ENCODE measurements around the gene WDR88.

WDR88 gene

DNA sequence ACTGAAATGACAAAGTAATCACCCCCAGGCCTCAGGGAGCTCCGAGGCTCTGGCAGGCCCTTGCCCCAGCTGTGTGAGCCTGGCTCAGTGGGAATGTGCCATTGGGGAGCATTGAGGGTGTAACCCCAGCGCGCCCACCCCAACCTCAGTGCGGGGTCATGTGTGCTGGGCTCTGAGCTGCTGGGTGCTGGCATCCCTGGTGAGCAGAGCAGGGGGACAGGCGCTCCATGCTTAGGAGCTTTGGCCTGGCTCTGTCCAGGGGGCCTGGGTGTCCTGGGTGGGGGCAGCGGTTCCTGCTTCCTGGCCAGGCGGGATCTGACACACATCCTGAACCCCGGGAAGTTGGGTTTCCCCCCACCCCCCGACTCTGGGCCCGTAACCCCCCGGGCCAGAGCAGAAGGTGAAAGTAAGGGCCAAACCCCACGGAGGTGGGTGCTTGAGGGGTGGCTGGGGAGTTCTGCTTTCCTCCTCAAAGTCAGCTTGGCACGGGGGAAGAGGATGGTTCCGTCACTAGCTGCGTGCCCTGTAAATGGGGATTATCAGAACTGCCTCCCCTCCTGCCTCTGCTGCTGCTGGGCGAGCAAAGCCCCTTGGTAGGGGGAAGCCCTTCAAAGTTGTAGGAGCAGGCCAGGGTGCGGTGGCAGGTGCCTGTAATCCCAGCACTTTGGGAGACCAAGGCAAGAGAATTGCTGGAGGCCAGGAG is 63.9 kb downstream of the WDR88 start:
- H3K4me3 ChIP-seq (replicated peaks; ENCODE audit: low read depth, low read length), result peak overlapping the region; percentile 64
- TF ChIP-seq CTCF (IDR thresholded peaks at IDR 0.05; ENCODE audit: low read depth, low read length, missing control alignments), result no peak

DNA sequence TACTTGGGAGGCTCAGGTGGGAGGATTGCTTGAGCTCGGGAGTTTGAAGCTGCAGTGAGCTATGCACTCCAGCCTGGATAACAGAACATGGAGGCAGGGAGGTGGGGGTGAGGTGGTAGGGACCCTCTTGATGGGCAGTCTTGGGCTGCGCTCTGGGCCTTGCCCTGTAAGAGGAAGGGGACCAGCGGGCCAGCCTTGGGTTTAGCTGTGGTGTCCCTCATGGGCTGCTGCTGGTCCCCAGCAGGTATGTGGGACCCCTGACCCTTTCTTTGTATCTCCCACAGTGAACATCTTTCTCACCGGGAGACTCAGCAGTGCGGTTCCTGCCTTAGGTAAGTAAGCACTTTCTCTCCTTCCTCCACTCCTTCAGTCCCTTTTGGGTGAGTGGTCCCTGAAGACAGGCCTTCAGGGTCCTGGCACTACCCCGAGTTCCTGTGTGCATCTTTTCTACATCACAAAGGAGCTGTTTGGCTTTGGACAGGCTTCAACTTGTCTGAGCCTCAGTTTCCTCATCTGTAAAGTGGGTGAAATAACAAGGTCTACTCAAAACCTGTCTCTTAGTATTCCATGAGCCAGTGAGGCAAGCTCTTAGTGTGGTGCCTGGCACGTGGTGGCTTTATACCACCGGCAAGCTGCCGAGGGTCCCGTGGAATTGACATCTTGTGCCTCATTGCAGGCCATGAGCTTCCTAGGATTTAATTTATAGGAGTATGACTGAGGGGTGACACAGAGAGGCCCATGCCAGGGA is 64.7 kb downstream of the WDR88 start:
- TF ChIP-seq CTCF (IDR thresholded peaks at IDR 0.05; ENCODE audit: low read depth, low read length, missing control alignments), result no peak
- no peak overlapping the region for H3K4me3 ChIP-seq (replicated peaks; ENCODE audit: low read depth, low read length)
- DNase-seq (ENCODE audit: extremely low read depth, low read depth), result no peak

More for the DNA sequence above, 63.9 kb downstream of the WDR88 start:
- no peak for DNase-seq (ENCODE audit: extremely low read depth, low read depth)

GRCh38 chr19:33197591-33198000 is 65.7 kb downstream of the WDR88 start:
- DNase-seq (ENCODE audit: extremely low read depth, low read depth), result no peak
- TF ChIP-seq CTCF (IDR thresholded peaks at IDR 0.05; ENCODE audit: low read depth, low read length, missing control alignments), result no peak
- no peak overlapping the region for H3K4me3 ChIP-seq (replicated peaks; ENCODE audit: low read depth, low read length)

DNA sequence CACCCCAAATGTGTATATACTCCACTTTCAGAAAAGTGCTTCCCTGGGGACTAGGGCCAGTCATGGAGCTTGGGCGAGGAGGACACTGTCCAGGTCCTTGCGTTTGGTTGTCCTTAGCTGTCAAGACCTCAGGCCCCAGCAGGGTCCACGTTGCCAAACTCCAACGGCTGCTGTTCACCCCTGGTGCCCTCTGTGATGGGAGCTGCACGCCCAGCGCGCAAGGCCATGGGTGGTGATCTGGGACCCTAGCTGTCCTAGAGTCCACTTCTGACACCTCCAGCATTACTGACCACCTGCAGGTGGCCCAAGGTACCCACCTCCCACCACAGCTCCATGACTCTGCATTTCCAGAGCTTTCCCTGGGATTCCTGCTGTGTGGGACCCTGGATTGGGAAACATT is 66.3 kb downstream of the WDR88 start:
- no peak overlapping the region for H3K4me3 ChIP-seq (replicated peaks; ENCODE audit: low read depth, low read length)
- no peak for DNase-seq (ENCODE audit: extremely low read depth, low read depth)
- TF ChIP-seq CTCF (IDR thresholded peaks at IDR 0.05; ENCODE audit: low read depth, low read length, missing control alignments), result no peak

DNA sequence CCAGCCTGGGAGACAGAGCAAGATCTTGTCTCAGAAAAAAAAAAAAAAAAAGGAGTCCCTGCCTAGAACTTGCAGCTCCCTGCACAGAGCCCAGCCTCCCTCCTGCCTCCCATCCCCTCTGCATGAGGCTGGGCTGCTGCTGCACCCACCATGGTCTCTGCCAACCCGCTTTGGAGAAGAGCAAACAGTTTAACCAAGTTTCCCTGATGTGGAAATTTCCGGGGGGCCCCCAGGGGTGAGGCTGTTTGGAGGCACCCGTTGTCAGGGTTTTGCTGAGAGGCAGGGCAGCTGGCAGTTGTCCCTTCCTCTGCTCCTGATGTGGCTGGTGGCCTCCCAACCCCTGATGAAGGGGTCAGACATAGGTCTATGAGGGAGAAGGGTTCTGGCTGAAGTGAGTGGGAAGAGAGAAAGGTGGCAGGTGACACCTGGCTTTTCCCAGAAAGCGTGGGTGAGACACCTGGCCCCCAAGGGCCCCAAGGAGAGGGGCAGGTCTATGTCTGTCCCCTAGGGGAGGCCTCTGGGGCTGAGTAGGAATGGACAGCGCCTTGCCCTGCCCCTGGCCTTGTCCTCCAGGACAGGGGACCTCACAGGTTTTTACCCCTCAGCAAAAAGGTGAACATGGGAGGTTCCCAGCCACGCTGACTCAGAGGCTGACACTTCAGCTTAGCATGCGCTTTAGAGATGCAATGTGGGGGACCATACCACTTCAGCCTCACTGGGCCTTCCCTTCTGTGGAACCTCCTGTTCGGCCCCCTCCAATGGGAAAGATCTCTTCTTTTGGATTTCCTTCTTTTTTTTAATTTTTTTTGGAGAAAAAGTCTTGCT is 67.7 kb downstream of the WDR88 start:
- no peak for DNase-seq (ENCODE audit: extremely low read depth, low read depth)
- no peak for TF ChIP-seq CTCF (IDR thresholded peaks at IDR 0.05; ENCODE audit: low read depth, low read length, missing control alignments)
- no peak overlapping the region for H3K4me3 ChIP-seq (replicated peaks; ENCODE audit: low read depth, low read length)

GRCh38 chr19:33201473-33201872 is 69.6 kb downstream of the WDR88 start:
- H3K4me3 ChIP-seq (replicated peaks; ENCODE audit: low read depth, low read length), result no peak overlapping the region
- no peak for TF ChIP-seq CTCF (IDR thresholded peaks at IDR 0.05; ENCODE audit: low read depth, low read length, missing control alignments)
- no peak for DNase-seq (ENCODE audit: extremely low read depth, low read depth)

Data from HFF-Myc (cell line).